ENCODE measurements around the gene ACTR3C.

ACTR3C gene

GRCh38 chr7:150332852-150333635 is 9.7 kb upstream of the ACTR3C start:
- WGBS = 89% methylated on average over 18 of the region's 18 CpGs
- Histone ChIP-seq H2AFZ (ENCODE audit: low read depth, low read length) (no peak overlapping the region), H2BK120ac (ENCODE audit: low read depth, low read length) (no peak overlapping the region), H3K4me1 (ENCODE audit: control insufficient read depth, insufficient read depth, low read depth, low read length) (no peaks in the 10 kb centered on the region), H3K79me1 (replicated peaks; ENCODE audit: low read length, poor library complexity, severe bottlenecking) (no peaks in the 10 kb centered on the region), H3K36me3 (ENCODE audit: control insufficient read depth in 1 of 2, insufficient read depth in 2 of 2, low read depth in 1 of 2, low read length in 2 of 2) (no peaks in the 10 kb centered on the region), H2BK12ac (ENCODE audit: low read length in 2 of 2) (no peak overlapping the region), H3K27me3 (ENCODE audit: control insufficient read depth in 1 of 2, insufficient read depth in 1 of 2, low read length in 2 of 2) (peaks cover 14 to 21% of the 10 kb centered on the region in 2 experiments), H3K14ac (ENCODE audit: low read length in 2 of 2) (no peak overlapping the region), H3K27ac (ENCODE audit: low read length, poor library complexity, severe bottlenecking) (no peak overlapping the region), H3K4me3 (ENCODE audit: insufficient read depth in 1 of 2, low read depth in 1 of 2, low read length in 2 of 2) (no peak overlapping the region), H4K91ac (ENCODE audit: low read length) (no peak overlapping the region), H3K18ac (ENCODE audit: low read depth in 1 of 2, low read length in 2 of 2) (no peak overlapping the region), H4K8ac (ENCODE audit: low read length) (no peak overlapping the region), H2AK5ac (ENCODE audit: low read length, severe bottlenecking) (no peak overlapping the region), H2BK5ac (ENCODE audit: low read depth, low read length, poor library complexity, severe bottlenecking) (no peak overlapping the region), H3K9me3 (ENCODE audit: control insufficient read depth, low read length) (no peaks in the 10 kb centered on the region), H2BK15ac (ENCODE audit: low read depth, poor library complexity, severe bottlenecking) (no peak overlapping the region), H3K9ac (ENCODE audit: low read length) (no peak overlapping the region), H3K23ac (ENCODE audit: low read length in 2 of 2) (no peak overlapping the region), H3K4ac (ENCODE audit: low read depth in 1 of 2, low read length in 2 of 2) (no peak overlapping the region), H3K4me2 (ENCODE audit: low read length, poor library complexity, severe bottlenecking) (no peak overlapping the region)
- no peak for DNase-seq

GRCh38 chr7:150330211-150330885 is 7.0 kb upstream of the ACTR3C start:
- Histone ChIP-seq H3K4ac (ENCODE audit: low read depth in 1 of 2, low read length in 2 of 2) (no peak overlapping the region), H2AFZ (ENCODE audit: low read depth, low read length) (no peak overlapping the region), H2BK5ac (ENCODE audit: low read depth, low read length, poor library complexity, severe bottlenecking) (no peak overlapping the region), H4K91ac (ENCODE audit: low read length) (no peak overlapping the region), H3K27ac (ENCODE audit: low read length, poor library complexity, severe bottlenecking) (no peak overlapping the region), H3K14ac (ENCODE audit: low read length in 2 of 2) (no peak overlapping the region), H2AK5ac (ENCODE audit: low read length, severe bottlenecking) (no peak overlapping the region), H2BK12ac (ENCODE audit: low read length in 2 of 2) (no peak overlapping the region), H3K36me3 (ENCODE audit: control insufficient read depth in 1 of 2, insufficient read depth in 2 of 2, low read depth in 1 of 2, low read length in 2 of 2) (no peaks in the 10 kb centered on the region), H4K8ac (ENCODE audit: low read length) (no peak overlapping the region), H2BK15ac (ENCODE audit: low read depth, poor library complexity, severe bottlenecking) (no peak overlapping the region), H3K4me2 (ENCODE audit: low read length, poor library complexity, severe bottlenecking) (no peak overlapping the region), H3K18ac (ENCODE audit: low read depth in 1 of 2, low read length in 2 of 2) (no peak overlapping the region), H3K27me3 (ENCODE audit: control insufficient read depth in 1 of 2, insufficient read depth in 1 of 2, low read length in 2 of 2) (peaks cover 9 to 12% of the 10 kb centered on the region in 2 experiments), H3K4me1 (ENCODE audit: control insufficient read depth, insufficient read depth, low read depth, low read length) (no peaks in the 10 kb centered on the region), H2BK120ac (ENCODE audit: low read depth, low read length) (no peak overlapping the region), H3K9ac (ENCODE audit: low read length) (no peak overlapping the region), H3K4me3 (ENCODE audit: insufficient read depth in 1 of 2, low read depth in 1 of 2, low read length in 2 of 2) (no peak overlapping the region), H3K79me1 (replicated peaks; ENCODE audit: low read length, poor library complexity, severe bottlenecking) (no peaks in the 10 kb centered on the region), H3K23ac (ENCODE audit: low read length in 2 of 2) (no peak overlapping the region), H3K9me3 (ENCODE audit: control insufficient read depth, low read length) (no peaks in the 10 kb centered on the region)
- WGBS = 95% methylated on average over 19 of the region's 19 CpGs
- DNase-seq = no peak

GRCh38 chr7:150329331-150330120 is 6.2 kb upstream of the ACTR3C start:
- Histone ChIP-seq H3K4me2 (ENCODE audit: low read length, poor library complexity, severe bottlenecking) (no peak overlapping the region), H4K91ac (ENCODE audit: low read length) (no peak overlapping the region), H3K9me3 (ENCODE audit: control insufficient read depth, low read length) (no peaks in the 10 kb centered on the region), H3K79me1 (replicated peaks; ENCODE audit: low read length, poor library complexity, severe bottlenecking) (no peaks in the 10 kb centered on the region), H2BK12ac (ENCODE audit: low read length in 2 of 2) (no peak overlapping the region), H3K36me3 (ENCODE audit: control insufficient read depth in 1 of 2, insufficient read depth in 2 of 2, low read depth in 1 of 2, low read length in 2 of 2) (no peaks in the 10 kb centered on the region), H3K27ac (ENCODE audit: low read length, poor library complexity, severe bottlenecking) (no peak overlapping the region), H2AK5ac (ENCODE audit: low read length, severe bottlenecking) (no peak overlapping the region), H3K23ac (ENCODE audit: low read length in 2 of 2) (no peak overlapping the region), H3K27me3 (ENCODE audit: control insufficient read depth in 1 of 2, insufficient read depth in 1 of 2, low read length in 2 of 2) (peaks cover 12 to 13% of the 10 kb centered on the region in 2 experiments), H3K4me1 (ENCODE audit: control insufficient read depth, insufficient read depth, low read depth, low read length) (no peaks in the 10 kb centered on the region), H3K4ac (ENCODE audit: low read depth in 1 of 2, low read length in 2 of 2) (no peak overlapping the region), H2AFZ (ENCODE audit: low read depth, low read length) (no peak overlapping the region), H3K4me3 (ENCODE audit: insufficient read depth in 1 of 2, low read depth in 1 of 2, low read length in 2 of 2) (no peak overlapping the region), H3K18ac (ENCODE audit: low read depth in 1 of 2, low read length in 2 of 2) (no peak overlapping the region), H2BK120ac (ENCODE audit: low read depth, low read length) (no peak overlapping the region), H2BK15ac (ENCODE audit: low read depth, poor library complexity, severe bottlenecking) (no peak overlapping the region), H3K9ac (ENCODE audit: low read length) (no peak overlapping the region), H3K14ac (ENCODE audit: low read length in 2 of 2) (no peak overlapping the region), H4K8ac (ENCODE audit: low read length) (no peak overlapping the region), H2BK5ac (ENCODE audit: low read depth, low read length, poor library complexity, severe bottlenecking) (no peak overlapping the region)
- 80% methylated on average over 22 of the region's 22 CpGs for WGBS
- DNase-seq = no peak

- 79% methylated on average over 3 of the region's 3 CpGs for WGBS
- no peak overlapping the region for H4K91ac ChIP-seq (ENCODE audit: low read length)
- H2BK120ac ChIP-seq (ENCODE audit: low read depth, low read length) = no peak overlapping the region
- H3K27me3 ChIP-seq (ENCODE audit: control insufficient read depth in 1 of 2, insufficient read depth in 1 of 2, low read length in 2 of 2) = peaks cover 8 to 19% of the 10 kb centered on the region in 2 experiments
- no peak overlapping the region for H2BK12ac ChIP-seq (ENCODE audit: low read length in 2 of 2)
- no peak overlapping the region for H3K4me2 ChIP-seq (ENCODE audit: low read length, poor library complexity, severe bottlenecking)
- no peaks in the 10 kb centered on the region for H3K36me3 ChIP-seq (ENCODE audit: control insufficient read depth in 1 of 2, insufficient read depth in 2 of 2, low read depth in 1 of 2, low read length in 2 of 2)
- no peaks in the 10 kb centered on the region for H3K4me1 ChIP-seq (ENCODE audit: control insufficient read depth, insufficient read depth, low read depth, low read length)
- H2BK5ac ChIP-seq (ENCODE audit: low read depth, low read length, poor library complexity, severe bottlenecking) = no peak overlapping the region
- no peak overlapping the region for H3K23ac ChIP-seq (ENCODE audit: low read length in 2 of 2)
- H3K4me3 ChIP-seq (ENCODE audit: insufficient read depth in 1 of 2, low read depth in 1 of 2, low read length in 2 of 2) = no peak overlapping the region
- H3K79me1 ChIP-seq (replicated peaks; ENCODE audit: low read length, poor library complexity, severe bottlenecking) = no peaks in the 10 kb centered on the region
- H3K14ac ChIP-seq (ENCODE audit: low read length in 2 of 2) = no peak overlapping the region
- H2BK15ac ChIP-seq (ENCODE audit: low read depth, poor library complexity, severe bottlenecking) = no peak overlapping the region
- no peak overlapping the region for H4K8ac ChIP-seq (ENCODE audit: low read length)
- no peak overlapping the region for H2AFZ ChIP-seq (ENCODE audit: low read depth, low read length)
- no peaks in the 10 kb centered on the region for H3K9me3 ChIP-seq (ENCODE audit: control insufficient read depth, low read length)
- H3K9ac ChIP-seq (ENCODE audit: low read length) = no peak overlapping the region
- no peak for DNase-seq
- H3K27ac ChIP-seq (ENCODE audit: low read length, poor library complexity, severe bottlenecking) = no peak overlapping the region
- H3K4ac ChIP-seq (ENCODE audit: low read depth in 1 of 2, low read length in 2 of 2) = no peak overlapping the region
- no peak overlapping the region for H3K18ac ChIP-seq (ENCODE audit: low read depth in 1 of 2, low read length in 2 of 2)
- no peak overlapping the region for H2AK5ac ChIP-seq (ENCODE audit: low read length, severe bottlenecking)
Measured at GRCh38 chr7:150327308-150327707, 4.0 kb upstream of the ACTR3C start.
